Hepatocyte (in vitro differentiated cells): Measurements from ENCODE around the gene TIPARP. TPM values are rescaled to one million over a fixed set of nuclear protein-coding genes. Genes with fewer than 3 reads are reported as not detected.
"Not testable (repeated sequence)": the region's sequence is repeated elsewhere in the genome, so short reads cannot be mapped to it uniquely, and the experiment has no call there.

Source experiments
- DNase-seq: peaks from one replicate; pipeline ENCODE4 v3.0.0-alpha.2; 2016; ENCODE audit warnings: low spot score
- H2AFZ ChIP-seq: fragments of 200-600 bp; sonication (generic); 2 replicates; pipeline ENCODE4 v1.6.0; 2016; ENCODE audit warnings: antibody characterized with exemption, mild to moderate bottlenecking
- H3K27ac ChIP-seq: fragments of 200-600 bp; sonication (generic); 2 replicates; pipeline ENCODE4 v1.5.1; 2016; ENCODE audit warnings: mild to moderate bottlenecking
- H3K27me3 ChIP-seq: fragments of 200-600 bp; sonication (generic); 2 replicates; pipeline ENCODE4 v1.6.1; 2016
- H3K36me3 ChIP-seq: fragments of 200-600 bp; sonication (generic); replicated peaks from 2 replicates; pipeline ENCODE4 v1.5.1; 2016; ENCODE audit warnings: low read depth; ENCODE audit not compliant: insufficient read depth
- H3K4me1 ChIP-seq: fragments of 200-600 bp; sonication (generic); 2 replicates; pipeline ENCODE4 v1.5.1; 2016; ENCODE audit warnings: mild to moderate bottlenecking, moderate library complexity; ENCODE audit not compliant: insufficient read depth
- H3K4me2 ChIP-seq: fragments of 200-600 bp; sonication (generic); 2 replicates; pipeline ENCODE4 v1.6.0; 2016
- H3K4me3 ChIP-seq: fragments of 200-600 bp; sonication (generic); 2 replicates; pipeline ENCODE4 v1.5.1; 2016; ENCODE audit warnings: mild to moderate bottlenecking
- H3K79me2 ChIP-seq: fragments of 200-600 bp; sonication (generic); 2 replicates; pipeline ENCODE4 v1.6.0; 2017; ENCODE audit warnings: mild to moderate bottlenecking
- H3K9me2 ChIP-seq: fragments of 200-600 bp; sonication (generic); replicated peaks from 2 replicates; pipeline ENCODE4 v1.6.0; 2017; ENCODE audit warnings: mild to moderate bottlenecking; ENCODE audit not compliant: insufficient read depth
- H3K9me3 ChIP-seq: fragments of 200-600 bp; sonication (generic); 2 replicates; pipeline ENCODE4 v1.5.1; 2016; ENCODE audit warnings: low read depth, mild to moderate bottlenecking
- H4K20me1 ChIP-seq: fragments of 200-600 bp; sonication (generic); 2 replicates; pipeline ENCODE4 v1.6.0; 2016; ENCODE audit warnings: mild to moderate bottlenecking; ENCODE audit not compliant: insufficient read depth, poor library complexity, severe bottlenecking
- EZH2 ChIP-seq: fragments of 200-600 bp; sonication (generic); IDR thresholded peaks from 2 replicates; pipeline ENCODE4 v1.6.1; 2016; ENCODE audit warnings: antibody characterized with exemption, mild to moderate bottlenecking, borderline replicate concordance
- EZH2phosphoT487 ChIP-seq: fragments of 200-600 bp; sonication (generic); IDR thresholded peaks from one replicate; pipeline ENCODE4 v1.6.1; 2018; ENCODE audit warnings: antibody characterized with exemption, mild to moderate bottlenecking, low read depth, moderate library complexity; ENCODE audit not compliant: unreplicated experiment, severe bottlenecking
- WGBS: methylation state at CpG from one replicate; pipeline ENCODE4 v1.1.6; 2016; ENCODE audit warnings: low lambda C conversion rate; ENCODE audit errors: missing lambda C conversion rate; 5-methylcytosine and 5-hydroxymethylcytosine counted together
- polyA plus RNA-seq: library from polyadenylated mRNA; unstranded; fragments of >200 nt; fragmentation: Nextera tagmentation; extraction: Ambion mirVana; gene quantifications from 2 replicates; pipeline ENCODE4 v1.2.1, GENCODE V29; 2016
- total RNA-seq: library from RNA; depleted of rRNA; stranded (reverse); fragments of >200 nt; gene quantifications from 2 replicates; pipeline ENCODE4 v1.2.3, GENCODE V29; 2014
- TF ChIP-seq, protein P1 (sequence below): fragments of 200-600 bp; sonication (generic); IDR thresholded peaks from 2 replicates; pipeline ENCODE4 v1.5.1; 2016; ENCODE audit warnings: antibody characterized with exemption, mild to moderate bottlenecking; ENCODE audit not compliant: poor library complexity

TIPARP gene
- total and polyA plus RNA-seq, 2 experiments from 2014 or later, result 19.9 to 112 TPM

GRCh38 chr3:156731813-156732212 lies 57.4 kb downstream of the TIPARP start:
- Histone ChIP-seq H2AFZ (no peak overlapping the region), H3K27ac (no peak overlapping the region), H3K4me2 (no peak overlapping the region), H4K20me1 (no peaks in the 10 kb centered on the region), H3K36me3 (no peaks in the 10 kb centered on the region), H3K9me3 (no peaks in the 10 kb centered on the region), H3K9me2 (no peaks in the 10 kb centered on the region), H3K4me1 (peaks cover 6% of the 10 kb centered on the region), H3K79me2 (no peaks in the 10 kb centered on the region), H3K4me3 (no peak overlapping the region), H3K27me3 (no peaks in the 10 kb centered on the region)
- TF ChIP-seq EZH2, result no peak
- TF ChIP-seq, protein P1, sequence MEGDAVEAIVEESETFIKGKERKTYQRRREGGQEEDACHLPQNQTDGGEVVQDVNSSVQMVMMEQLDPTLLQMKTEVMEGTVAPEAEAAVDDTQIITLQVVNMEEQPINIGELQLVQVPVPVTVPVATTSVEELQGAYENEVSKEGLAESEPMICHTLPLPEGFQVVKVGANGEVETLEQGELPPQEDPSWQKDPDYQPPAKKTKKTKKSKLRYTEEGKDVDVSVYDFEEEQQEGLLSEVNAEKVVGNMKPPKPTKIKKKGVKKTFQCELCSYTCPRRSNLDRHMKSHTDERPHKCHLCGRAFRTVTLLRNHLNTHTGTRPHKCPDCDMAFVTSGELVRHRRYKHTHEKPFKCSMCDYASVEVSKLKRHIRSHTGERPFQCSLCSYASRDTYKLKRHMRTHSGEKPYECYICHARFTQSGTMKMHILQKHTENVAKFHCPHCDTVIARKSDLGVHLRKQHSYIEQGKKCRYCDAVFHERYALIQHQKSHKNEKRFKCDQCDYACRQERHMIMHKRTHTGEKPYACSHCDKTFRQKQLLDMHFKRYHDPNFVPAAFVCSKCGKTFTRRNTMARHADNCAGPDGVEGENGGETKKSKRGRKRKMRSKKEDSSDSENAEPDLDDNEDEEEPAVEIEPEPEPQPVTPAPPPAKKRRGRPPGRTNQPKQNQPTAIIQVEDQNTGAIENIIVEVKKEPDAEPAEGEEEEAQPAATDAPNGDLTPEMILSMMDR, result no peak
- no peak for TF ChIP-seq EZH2phosphoT487
- DNase-seq, result no peak

DNA sequence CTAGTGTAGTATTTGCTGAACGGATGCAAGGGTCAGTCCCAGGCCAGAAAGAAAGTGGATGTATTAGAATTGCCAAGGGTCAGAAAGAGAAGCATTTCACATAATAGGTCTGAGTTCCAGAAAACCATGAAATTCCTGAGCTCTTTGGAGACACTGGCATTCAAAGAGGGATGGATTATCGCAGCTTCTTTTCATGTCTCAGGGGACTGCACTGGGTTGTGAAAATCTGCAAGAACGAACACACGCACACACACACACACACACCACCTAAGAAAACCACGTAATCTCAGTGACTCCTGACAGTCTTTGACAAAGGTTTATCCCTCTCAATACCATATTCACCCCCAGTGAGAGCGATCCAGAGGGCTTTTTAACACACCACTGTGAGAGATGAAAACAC lies 57.9 kb downstream of the TIPARP start:
- Histone ChIP-seq H3K4me2 (no peak overlapping the region), H3K4me1 (peaks cover 6% of the 10 kb centered on the region), H3K36me3 (no peaks in the 10 kb centered on the region), H3K27me3 (no peaks in the 10 kb centered on the region), H4K20me1 (no peaks in the 10 kb centered on the region), H3K9me2 (no peaks in the 10 kb centered on the region), H3K4me3 (no peak overlapping the region), H3K79me2 (no peaks in the 10 kb centered on the region), H3K27ac (no peak overlapping the region), H2AFZ (no peak overlapping the region), H3K9me3 (no peaks in the 10 kb centered on the region)
- no peak for DNase-seq
- TF ChIP-seq EZH2phosphoT487 (no peak), EZH2 (no peak)
- TF ChIP-seq, protein P1, result no peak
- 67% methylated on average over 6 of the region's 6 CpGs for WGBS

DNA sequence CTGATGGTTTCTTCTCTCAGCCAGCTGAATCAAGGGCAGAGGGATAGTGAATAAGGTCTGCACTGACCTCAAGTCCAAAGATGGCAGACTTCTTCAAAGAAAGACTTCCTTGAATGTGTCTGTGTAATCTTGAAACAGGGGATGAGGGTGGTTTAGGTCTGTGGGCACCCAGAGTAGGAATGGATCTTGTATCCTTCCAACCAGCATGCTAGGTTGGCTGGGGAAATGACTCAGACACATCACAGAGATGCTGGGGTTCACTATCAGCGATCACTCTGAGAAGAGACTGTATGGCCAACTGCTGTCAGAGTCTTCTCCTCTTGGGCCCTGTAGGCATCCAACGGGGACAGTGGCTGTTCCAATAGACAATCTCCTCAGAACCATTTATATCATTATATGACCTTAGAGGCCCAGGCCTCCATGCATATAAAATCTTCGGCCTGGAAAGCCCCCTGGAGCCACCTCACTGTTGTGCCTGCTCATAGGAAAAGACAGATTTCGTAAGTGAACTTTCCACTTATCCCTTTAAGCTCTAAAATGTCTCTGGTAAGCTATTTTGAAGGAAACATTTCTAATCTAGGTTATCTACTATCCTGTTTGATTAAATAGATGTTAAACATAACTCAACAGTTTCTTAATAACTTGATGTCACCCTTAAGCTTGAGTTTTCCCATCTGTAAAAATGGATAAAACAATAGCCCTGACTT lies 58.5 kb downstream of the TIPARP start:
- H3K79me2 ChIP-seq, result no peaks in the 10 kb centered on the region
- H3K27ac ChIP-seq, result no peak overlapping the region
- no peaks in the 10 kb centered on the region for H3K36me3 ChIP-seq
- H4K20me1 ChIP-seq, result no peaks in the 10 kb centered on the region
- no peaks in the 10 kb centered on the region for H3K9me2 ChIP-seq
- WGBS, result 85% methylated on average over 4 of the region's 4 CpGs
- no peak overlapping the region for H2AFZ ChIP-seq
- no peaks in the 10 kb centered on the region for H3K9me3 ChIP-seq
- no peak overlapping the region for H3K4me3 ChIP-seq
- no peak for DNase-seq
- H3K4me1 ChIP-seq, result peaks cover 6% of the 10 kb centered on the region
- H3K27me3 ChIP-seq, result no peaks in the 10 kb centered on the region
- TF ChIP-seq EZH2phosphoT487 (no peak), EZH2 (no peak)
- TF ChIP-seq, protein P1, result no peak
- no peak overlapping the region for H3K4me2 ChIP-seq

GRCh38 chr3:156734661-156735060 lies 60.3 kb downstream of the TIPARP start:
- not testable (repeated sequence) for H3K27ac ChIP-seq, DNase-seq, H3K9me3 ChIP-seq, H2AFZ ChIP-seq, H3K79me2 ChIP-seq, H4K20me1 ChIP-seq, H3K4me1 ChIP-seq, H3K4me2 ChIP-seq, H3K36me3 ChIP-seq, H3K4me3 ChIP-seq, H3K9me2 ChIP-seq, H3K27me3 ChIP-seq
- 48% methylated on average over 3 of the region's 3 CpGs for WGBS
